Activated CD4-positive, alpha-beta T cell treated with anti-CD3 and anti-CD28 coated beads, Interleukin-2, amount 10 ng/mL, durations not matched to agents 24 days and 14 days (primary cell): ENCODE measurements around the gene TAL1. TPM values are rescaled to one million over a fixed set of nuclear protein-coding genes. Genes with fewer than 3 reads are reported as not detected.

Source experiments
- DNase-seq: peaks from one replicate; pipeline ENCODE4 v3.0.0; 2022
- H3K27ac Mint-ChIP-seq: one replicate; pipeline ENCODE4 v1.8.0; 2022; ENCODE audit warnings: mild to moderate bottlenecking, mixed read lengths
- H3K27me3 Mint-ChIP-seq: one replicate; pipeline ENCODE4 v1.8.0; 2022; ENCODE audit warnings: mixed read lengths
- H3K36me3 Mint-ChIP-seq: one replicate; pipeline ENCODE4 v1.8.0; 2022; ENCODE audit warnings: low read depth, mild to moderate bottlenecking, mixed read lengths
- H3K4me1 Mint-ChIP-seq: one replicate; pipeline ENCODE4 v1.8.0; 2021; ENCODE audit warnings: mixed read lengths
- H3K4me3 Mint-ChIP-seq: one replicate; pipeline ENCODE4 v1.8.0; 2022; ENCODE audit warnings: mild to moderate bottlenecking, moderate library complexity, mixed read lengths
- H3K9me3 Mint-ChIP-seq: one replicate; pipeline ENCODE4 v1.8.0; 2021; ENCODE audit warnings: mixed read lengths
- intact Hi-C: fragments of 100-400 bp; cut with micrococcal nuclease; formaldehyde crosslinking; loops from one replicate; pipeline ENCODE4 v1.15.1; 2023
- total RNA-seq: library from RNA; stranded (reverse); gene quantifications from 2 replicates; pipeline ENCODE4 v1.2.3, GENCODE V29; 2022

The TAL1 gene
- total RNA-seq, 1 donor from 2014 or later, result not detected

DNA sequence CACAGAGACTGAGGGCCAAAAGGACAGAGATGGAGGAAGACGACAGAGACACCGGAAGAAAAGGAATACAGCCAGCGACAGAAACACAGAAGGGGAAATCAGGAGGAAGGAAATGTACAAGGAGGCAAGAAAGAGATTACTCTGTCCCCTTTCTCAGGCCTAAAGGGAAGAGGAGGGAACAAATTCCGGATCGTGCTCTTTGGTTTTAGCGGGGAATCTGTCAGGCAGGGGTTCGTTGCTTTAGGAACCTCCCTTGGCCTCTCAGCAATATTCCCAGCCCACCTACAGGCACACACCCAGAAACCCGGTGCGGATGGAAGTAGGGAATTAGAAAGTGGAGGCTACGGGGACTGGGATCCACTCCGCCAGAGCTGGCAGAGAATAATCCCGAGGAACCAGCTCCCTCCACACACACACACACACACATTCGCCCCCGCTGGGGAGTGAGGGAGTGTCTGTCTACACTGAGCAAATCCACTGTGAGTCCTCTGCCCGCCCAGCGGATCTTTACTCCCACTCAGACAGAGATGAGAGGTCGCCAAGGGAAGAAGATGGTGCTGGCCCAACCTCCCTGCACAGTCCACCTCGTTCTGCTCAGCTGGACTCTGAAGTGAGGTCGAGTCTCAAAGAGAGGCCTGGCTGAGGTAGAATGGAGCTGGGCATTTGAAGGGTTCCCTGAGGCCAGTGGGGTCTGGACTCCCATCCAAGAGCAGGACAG lies 5.7 kb downstream of the TAL1 start:
- intact Hi-C loops, result loop anchor here (5.0 kb wide), 1 partner anchor 486 kb away; no protein-coding TSS in a partner anchor
- Mint-ChIP-seq H3K27ac (peak overlapping the region; percentile 25), H3K27me3 (peaks cover 55% of the 10 kb centered on the region), H3K36me3 (no peaks in the 10 kb centered on the region), H3K4me1 (peaks cover 15% of the 10 kb centered on the region), H3K9me3 (no peaks in the 10 kb centered on the region), H3K4me3 (peak overlapping the region; percentile 51)
- no peak for DNase-seq

DNA sequence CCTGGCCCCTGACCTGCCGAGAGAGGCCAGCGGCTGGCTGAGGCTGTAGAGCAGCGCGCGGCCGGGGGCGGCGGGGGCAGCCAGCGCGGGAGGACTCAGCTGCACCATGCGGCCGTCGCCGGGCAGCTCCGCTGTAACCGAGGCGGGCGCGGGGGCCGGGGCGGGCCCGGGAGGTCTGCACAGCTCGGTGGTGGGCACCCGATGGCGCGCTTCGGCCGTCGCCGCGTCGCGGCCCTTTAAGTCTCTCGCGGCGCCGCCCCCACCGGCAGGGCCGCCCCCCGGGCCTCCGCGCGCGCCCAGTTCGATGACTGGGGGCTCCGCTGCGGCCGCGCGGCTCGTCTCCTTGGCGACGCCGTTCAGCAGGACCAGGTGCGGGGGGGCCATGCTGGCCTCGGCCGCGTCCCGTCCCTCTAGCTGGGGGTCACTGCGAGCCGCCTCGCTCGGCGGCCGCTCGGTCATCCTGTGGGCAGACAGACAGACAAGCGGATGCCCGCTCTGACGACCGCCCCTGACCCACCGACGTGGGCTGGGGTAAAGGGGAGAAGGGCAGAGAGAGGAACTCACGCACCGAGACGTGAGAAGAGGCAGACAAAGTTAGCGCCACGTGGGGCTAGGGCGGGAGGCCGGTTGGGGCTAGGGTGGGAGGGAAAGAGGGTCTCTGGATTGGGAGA lies 6.5 kb downstream of the TAL1 start:
- H3K36me3 Mint-ChIP-seq, result no peaks in the 10 kb centered on the region
- DNase-seq, result no peak
- H3K27ac Mint-ChIP-seq, result peak overlapping the region; percentile 25
- H3K4me3 Mint-ChIP-seq, result peak overlapping the region; percentile 51
- peaks cover 54% of the 10 kb centered on the region for H3K27me3 Mint-ChIP-seq
- H3K9me3 Mint-ChIP-seq, result no peaks in the 10 kb centered on the region
- H3K4me1 Mint-ChIP-seq, result peaks cover 14% of the 10 kb centered on the region
- intact Hi-C loops, result loop anchor here (5.0 kb wide), 1 partner anchor 487 kb away; no protein-coding TSS in a partner anchor

DNA sequence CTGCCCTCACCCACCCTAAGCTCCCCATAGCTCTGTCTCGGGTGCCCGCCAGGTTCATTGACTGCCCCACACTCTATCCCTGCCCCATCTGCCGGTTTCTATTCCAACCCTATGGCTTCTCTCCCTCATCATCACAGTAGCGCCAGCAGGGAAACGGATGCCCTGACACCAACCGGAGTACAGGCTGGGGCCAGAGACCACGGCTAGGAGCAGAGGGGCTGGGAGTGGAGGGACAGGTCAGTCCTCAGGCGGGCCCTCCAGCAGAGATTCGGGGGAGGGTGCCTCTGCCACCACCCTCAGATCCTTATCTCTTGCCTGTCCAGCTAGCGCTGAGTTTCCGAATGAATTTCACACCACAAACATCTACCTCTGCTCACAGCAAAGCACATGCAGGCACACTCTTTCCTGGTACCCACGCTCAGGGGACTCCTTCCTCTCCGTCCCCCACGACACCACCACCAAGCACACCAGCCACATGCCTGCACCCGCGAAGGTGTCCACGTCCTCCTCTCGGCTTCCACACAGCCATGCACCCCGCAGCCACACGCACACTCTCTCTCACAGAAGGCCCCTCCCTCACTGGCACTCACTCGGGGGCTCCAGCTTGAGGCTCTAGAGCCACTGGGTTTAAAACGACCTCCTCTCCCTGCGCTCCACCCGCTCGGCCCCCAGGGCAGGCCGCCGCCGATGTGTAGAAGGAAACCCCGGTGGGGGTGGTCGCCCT lies 7.2 kb downstream of the TAL1 start:
- Mint-ChIP-seq H3K4me1 (peaks cover 9% of the 10 kb centered on the region), H3K9me3 (no peaks in the 10 kb centered on the region), H3K4me3 (no peak overlapping the region), H3K27ac (no peak overlapping the region), H3K36me3 (no peaks in the 10 kb centered on the region), H3K27me3 (peaks cover 47% of the 10 kb centered on the region)
- DNase-seq, result no peak
- intact Hi-C loops, result loop anchor here (5.0 kb wide), 1 partner anchor 487 kb away; no protein-coding TSS in a partner anchor

DNA sequence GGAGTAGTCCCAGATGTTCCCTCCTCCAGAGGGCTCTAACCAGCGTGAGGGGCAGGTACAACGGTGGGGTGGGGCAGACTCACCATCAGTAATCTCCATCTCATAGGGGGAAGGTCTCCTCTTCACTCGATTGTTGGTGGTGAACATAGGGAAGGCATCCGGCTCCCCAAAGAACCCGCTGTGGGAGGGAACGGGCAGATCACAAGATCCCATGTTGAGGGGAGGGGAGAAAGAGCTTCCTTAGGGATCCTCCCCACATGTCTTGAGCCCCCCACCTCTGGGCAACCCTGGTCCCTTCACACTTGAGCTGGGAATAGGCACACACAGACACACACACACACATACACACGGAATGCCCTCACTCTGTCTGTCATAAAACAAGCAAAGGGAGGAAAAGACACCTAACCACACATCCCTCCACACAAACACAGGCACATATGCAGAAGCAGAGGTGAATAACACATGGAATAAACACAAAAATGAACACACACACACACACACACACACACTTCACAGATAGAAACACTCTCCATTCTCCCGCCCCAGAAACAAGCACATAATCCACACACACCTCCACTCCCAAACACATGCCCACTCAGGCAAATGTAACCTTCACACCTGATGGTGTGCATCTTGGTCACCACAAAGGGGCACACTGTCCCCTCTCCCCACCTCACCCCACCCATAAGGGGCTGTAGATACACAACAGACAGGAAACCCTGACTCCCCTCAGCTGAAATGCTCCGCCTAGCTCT lies 7.9 kb downstream of the TAL1 start:
- intact Hi-C loops, result no loop called here
- Mint-ChIP-seq H3K27me3 (peaks cover 39% of the 10 kb centered on the region), H3K9me3 (no peaks in the 10 kb centered on the region), H3K36me3 (no peaks in the 10 kb centered on the region), H3K4me3 (no peak overlapping the region), H3K4me1 (peaks cover 4% of the 10 kb centered on the region), H3K27ac (no peak overlapping the region)
- DNase-seq, result no peak

DNA sequence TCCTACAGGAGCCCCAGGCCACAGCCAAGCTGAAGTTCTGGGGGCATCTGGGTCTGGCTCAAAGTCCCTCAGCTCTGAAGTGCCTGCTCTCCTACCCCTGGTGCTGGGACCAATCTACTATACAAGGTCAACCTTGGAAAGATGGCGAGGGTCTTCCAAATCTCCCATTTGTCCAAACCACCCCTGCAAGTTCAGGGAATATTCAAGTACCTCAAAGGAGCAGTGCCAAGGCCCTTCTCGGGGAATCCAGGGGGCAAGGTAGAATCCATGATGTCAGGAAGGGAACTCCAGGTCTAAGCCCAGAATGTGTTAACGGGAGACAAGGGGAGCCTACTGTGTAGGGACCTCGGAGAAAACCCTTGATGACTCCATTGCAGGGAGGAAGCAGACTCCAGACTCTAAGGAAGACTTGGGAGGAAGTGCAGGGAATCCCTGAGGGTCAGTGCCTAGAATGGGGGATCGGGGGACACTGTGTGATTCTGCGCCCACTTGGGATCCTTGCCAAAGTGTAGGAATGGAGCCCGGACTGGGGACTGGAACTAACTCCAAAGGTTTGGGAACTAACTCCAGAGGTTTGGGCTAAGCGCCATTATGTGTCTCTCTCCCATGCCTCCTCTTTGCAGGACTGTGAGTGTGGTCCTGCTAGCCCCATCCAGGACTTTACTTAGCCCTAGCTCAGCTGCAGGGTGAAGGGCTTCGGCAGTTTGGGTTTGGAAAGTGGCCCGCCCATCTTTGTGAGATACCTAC lies 8.7 kb downstream of the TAL1 start:
- intact Hi-C loops, result no loop called here
- no peak overlapping the region for H3K4me3 Mint-ChIP-seq
- H3K9me3 Mint-ChIP-seq, result no peaks in the 10 kb centered on the region
- no peaks in the 10 kb centered on the region for H3K36me3 Mint-ChIP-seq
- H3K4me1 Mint-ChIP-seq, result peaks cover 4% of the 10 kb centered on the region
- peaks cover 34% of the 10 kb centered on the region for H3K27me3 Mint-ChIP-seq
- no peak overlapping the region for H3K27ac Mint-ChIP-seq
- DNase-seq, result no peak

DNA sequence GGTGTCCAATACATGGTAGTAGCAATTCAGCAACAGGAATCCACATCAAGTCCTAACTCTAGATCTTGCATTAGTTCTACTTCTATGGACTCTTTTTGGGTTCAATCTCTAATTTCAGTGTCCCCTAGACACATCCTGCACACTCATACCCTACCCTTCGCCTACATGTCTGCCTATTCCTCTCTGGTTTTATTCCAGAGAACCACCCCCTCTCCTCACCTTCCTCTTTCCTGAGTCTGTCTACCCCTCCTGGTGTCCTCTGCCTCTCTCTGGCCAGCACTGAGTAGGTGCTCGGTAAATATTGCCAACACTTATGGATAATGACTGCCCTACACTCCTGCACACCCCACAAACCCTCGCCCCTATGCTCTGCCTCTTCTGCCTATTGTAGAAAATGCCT lies 9.5 kb downstream of the TAL1 start:
- Mint-ChIP-seq H3K4me3 (no peak overlapping the region), H3K4me1 (peaks cover 4% of the 10 kb centered on the region), H3K27me3 (peaks cover 25% of the 10 kb centered on the region), H3K27ac (no peak overlapping the region), H3K36me3 (no peaks in the 10 kb centered on the region), H3K9me3 (no peaks in the 10 kb centered on the region)
- no peak for DNase-seq
- intact Hi-C loops, result no loop called here

DNA sequence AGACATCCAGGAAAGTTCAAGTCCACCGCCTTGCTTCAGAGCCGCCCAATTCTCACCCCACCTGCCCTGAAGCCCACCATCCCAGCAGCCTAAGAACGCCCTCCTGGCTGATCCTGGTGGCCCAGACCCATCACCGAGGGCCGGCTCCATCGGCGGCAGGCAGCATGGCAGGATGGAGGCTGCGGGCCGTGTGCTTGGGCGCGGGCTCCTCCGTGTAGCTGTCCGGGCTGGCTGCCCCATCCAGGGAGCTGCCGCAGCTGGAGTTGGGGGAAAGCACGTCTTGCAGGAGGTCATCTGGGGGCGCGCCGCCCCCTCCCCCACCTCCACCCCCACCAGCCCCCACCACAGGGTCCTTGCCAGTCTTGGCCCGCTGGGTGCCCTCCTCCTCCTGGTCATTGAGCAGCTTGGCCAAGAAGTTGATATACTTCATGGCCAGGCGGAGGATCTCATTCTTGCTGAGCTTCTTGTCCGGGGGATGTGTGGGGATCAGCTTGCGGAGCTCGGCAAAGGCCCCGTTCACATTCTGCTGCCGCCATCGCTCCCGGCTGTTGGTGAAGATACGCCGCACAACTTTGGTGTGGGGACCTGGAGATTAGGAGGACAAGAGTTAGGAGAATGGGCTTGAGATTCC lies 12.3 kb downstream of the TAL1 start:
- Mint-ChIP-seq H3K9me3 (no peaks in the 10 kb centered on the region), H3K36me3 (no peaks in the 10 kb centered on the region), H3K4me3 (no peak overlapping the region), H3K27ac (no peak overlapping the region), H3K4me1 (no peaks in the 10 kb centered on the region), H3K27me3 (peaks cover 6% of the 10 kb centered on the region)
- intact Hi-C loops, result no loop called here
- DNase-seq, result no peak

DNA sequence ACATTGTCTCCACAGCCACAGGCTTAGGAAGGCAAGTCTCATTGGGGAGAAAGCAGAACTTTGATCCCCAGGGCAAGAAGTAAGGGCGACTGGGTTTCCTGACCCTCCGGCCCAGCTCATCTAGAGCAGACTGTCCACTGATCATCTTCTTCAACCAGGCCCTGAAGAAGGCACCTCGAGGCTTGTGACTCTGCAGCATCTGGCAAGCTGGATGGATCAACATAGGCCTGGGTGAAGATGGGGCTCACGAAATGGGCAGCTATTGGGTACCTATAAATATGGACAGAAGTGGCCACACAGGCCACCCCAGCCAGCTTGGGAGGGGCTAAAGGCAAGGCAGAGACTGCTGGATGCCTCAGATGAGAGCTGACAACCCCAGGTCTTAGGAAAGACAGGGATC lies 13.0 kb downstream of the TAL1 start:
- Mint-ChIP-seq H3K4me3 (no peak overlapping the region), H3K9me3 (no peaks in the 10 kb centered on the region), H3K27me3 (peaks cover 6% of the 10 kb centered on the region), H3K36me3 (no peaks in the 10 kb centered on the region), H3K27ac (no peak overlapping the region), H3K4me1 (no peaks in the 10 kb centered on the region)
- DNase-seq, result no peak
- intact Hi-C loops, result no loop called here

DNA sequence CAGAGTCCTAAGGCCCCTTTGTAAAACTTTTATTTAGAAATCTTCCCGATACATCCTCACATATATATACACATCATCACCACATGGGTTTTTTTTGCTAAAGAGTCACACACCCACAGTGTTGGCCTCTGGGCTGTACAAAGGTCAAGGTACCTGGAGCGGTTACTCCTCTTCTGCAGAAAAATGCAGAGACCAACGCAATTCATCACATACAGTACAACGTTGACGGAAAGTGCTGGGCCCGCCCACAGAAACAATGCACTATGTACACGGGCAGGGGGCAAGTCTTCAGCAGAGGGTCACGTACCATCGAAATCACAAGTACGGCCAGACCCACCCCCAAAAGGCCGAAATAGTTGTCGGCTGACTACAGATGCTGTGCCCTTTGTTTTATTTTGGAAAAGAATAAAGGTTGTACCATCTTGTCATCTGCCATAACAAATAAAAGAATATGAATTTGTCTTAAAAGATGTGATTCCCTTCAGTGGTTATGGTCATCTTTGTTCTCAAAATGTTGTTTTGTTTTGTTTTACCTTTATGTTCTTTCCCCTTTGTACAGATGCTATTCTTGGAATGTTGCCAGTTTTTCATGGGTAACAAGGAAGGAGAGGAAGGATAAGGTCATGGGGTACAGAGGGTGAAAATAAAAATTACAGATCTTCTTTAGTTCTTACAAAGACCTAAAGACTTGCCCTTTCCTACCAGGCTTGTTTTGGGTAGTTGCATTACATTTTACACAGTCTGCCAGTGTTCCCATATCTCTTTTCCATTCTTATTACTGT lies 15.6 kb downstream of the TAL1 start:
- Mint-ChIP-seq H3K9me3 (no peaks in the 10 kb centered on the region), H3K27ac (no peak overlapping the region), H3K27me3 (peaks cover 5% of the 10 kb centered on the region), H3K4me3 (no peak overlapping the region), H3K4me1 (peaks cover 2% of the 10 kb centered on the region), H3K36me3 (no peaks in the 10 kb centered on the region)
- intact Hi-C loops, result no loop called here
- DNase-seq, result no peak

DNA sequence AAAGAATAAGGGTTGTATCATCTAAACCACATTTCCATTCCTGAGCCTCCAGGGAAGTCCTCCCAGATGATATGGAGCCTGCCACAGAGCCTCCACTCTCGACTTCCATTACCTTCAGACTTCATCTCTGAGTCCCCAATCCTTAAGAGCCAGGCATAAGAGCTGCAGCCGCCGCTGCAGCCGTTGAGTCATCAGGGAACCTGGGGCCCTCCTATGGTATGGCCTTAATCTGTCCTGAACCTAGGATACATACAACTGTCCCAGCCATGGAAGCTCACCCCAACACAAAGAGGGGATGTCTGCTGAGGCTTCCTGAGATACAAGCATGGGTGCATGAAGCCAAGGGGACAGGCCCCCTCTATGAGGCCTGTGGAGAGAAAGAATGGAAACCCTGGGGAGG lies 16.3 kb downstream of the TAL1 start:
- Mint-ChIP-seq H3K36me3 (no peaks in the 10 kb centered on the region), H3K4me3 (no peak overlapping the region), H3K27ac (no peak overlapping the region), H3K9me3 (no peaks in the 10 kb centered on the region), H3K4me1 (peaks cover 2% of the 10 kb centered on the region), H3K27me3 (peaks cover under 1% of the 10 kb centered on the region)
- no peak for DNase-seq
- intact Hi-C loops, result no loop called here

DNA sequence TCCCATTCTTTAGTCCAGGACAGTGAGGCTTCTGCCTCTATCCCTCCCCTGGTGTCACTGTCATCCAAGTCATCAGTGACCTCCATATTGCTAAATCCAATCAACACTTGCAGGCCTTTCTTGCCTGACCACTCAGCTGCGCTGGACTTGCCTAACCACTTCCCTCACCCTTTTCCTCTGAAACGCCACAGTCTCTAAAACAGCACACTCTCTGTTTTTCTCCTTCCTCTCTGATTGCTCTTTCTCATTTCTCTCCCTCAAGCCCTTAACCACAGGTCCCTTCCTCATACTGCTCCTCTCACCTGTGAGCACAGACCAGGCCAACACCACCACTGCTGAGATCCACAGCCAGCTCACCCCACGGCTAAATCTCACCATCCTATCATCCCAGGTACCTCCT lies 17.5 kb downstream of the TAL1 start:
- H3K9me3 Mint-ChIP-seq, result no peaks in the 10 kb centered on the region
- intact Hi-C loops, result no loop called here
- H3K4me1 Mint-ChIP-seq, result peaks cover 2% of the 10 kb centered on the region
- no peak overlapping the region for H3K27ac Mint-ChIP-seq
- H3K4me3 Mint-ChIP-seq, result no peak overlapping the region
- peaks cover 3% of the 10 kb centered on the region for H3K27me3 Mint-ChIP-seq
- H3K36me3 Mint-ChIP-seq, result no peaks in the 10 kb centered on the region
- no peak for DNase-seq

DNA sequence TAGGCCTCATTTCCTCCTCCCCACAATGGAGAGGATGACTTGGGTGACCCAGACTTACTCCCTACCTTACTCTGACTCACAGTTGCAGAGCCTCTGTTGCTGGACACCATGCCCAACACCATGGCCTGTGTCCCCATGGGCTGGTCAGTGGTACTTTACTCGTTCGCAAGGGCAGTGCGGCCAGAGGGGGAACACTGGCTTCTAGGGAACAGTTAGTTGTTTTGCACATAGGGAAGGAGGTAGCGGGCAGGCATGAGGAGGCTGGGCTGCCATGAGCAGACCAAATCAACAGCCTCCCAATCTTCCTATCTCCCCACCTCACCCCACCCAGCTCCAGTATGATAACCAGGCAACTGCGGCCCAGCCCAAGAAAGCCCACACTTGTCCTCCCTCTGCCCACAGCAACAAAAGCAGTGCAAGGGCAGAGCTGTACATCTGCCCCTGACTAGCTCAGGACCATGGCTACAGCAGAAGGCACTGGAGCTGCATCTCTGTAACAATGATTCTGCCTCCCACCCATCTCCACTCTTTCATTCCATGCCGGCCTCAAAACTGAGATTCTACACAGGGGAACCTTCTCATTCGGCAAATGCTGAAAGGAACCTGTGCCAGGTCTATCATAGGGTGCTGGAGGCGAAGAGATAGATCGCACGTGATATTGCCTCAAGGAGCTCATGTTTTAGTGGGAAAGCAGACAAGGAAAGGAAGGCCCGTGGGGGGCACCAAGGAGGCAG lies 18.6 kb downstream of the TAL1 start:
- Mint-ChIP-seq H3K27me3 (peaks cover 3% of the 10 kb centered on the region), H3K36me3 (no peaks in the 10 kb centered on the region), H3K4me3 (no peak overlapping the region), H3K27ac (no peak overlapping the region), H3K9me3 (no peaks in the 10 kb centered on the region), H3K4me1 (peaks cover 2% of the 10 kb centered on the region)
- intact Hi-C loops, result no loop called here
- DNase-seq, result no peak
